ENCODE data around the gene SORCS2.

Gene SORCS2

DNA sequence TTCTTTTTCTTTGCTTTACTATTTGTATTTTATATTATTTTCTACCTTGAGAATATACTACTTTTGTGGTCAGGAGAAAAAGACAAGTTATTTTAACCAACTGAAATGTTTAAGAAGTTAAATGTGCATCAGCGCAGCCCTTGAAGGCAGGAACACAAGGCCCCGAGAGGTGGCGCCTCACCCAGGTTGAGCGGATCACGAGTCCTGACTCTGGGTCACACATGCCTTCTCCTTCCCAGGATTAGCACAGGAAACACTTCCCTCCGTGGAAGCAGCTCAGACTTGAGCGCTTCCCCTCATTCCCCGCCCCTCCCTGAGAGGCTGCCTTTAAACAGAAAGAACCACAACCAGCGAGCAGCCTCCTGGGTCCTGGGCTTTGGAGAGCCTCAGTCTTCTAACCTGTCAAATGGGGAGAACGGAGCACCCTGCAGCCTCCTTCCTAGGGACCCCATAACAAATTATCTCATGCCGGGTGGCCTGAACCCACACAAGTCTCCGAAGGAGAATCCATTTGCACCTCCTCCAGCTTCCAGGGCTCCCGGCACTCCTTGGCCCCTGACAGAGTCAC is 529.7 kb downstream of the SORCS2 start (continued):
- TF ChIP-seq, protein P1, sequence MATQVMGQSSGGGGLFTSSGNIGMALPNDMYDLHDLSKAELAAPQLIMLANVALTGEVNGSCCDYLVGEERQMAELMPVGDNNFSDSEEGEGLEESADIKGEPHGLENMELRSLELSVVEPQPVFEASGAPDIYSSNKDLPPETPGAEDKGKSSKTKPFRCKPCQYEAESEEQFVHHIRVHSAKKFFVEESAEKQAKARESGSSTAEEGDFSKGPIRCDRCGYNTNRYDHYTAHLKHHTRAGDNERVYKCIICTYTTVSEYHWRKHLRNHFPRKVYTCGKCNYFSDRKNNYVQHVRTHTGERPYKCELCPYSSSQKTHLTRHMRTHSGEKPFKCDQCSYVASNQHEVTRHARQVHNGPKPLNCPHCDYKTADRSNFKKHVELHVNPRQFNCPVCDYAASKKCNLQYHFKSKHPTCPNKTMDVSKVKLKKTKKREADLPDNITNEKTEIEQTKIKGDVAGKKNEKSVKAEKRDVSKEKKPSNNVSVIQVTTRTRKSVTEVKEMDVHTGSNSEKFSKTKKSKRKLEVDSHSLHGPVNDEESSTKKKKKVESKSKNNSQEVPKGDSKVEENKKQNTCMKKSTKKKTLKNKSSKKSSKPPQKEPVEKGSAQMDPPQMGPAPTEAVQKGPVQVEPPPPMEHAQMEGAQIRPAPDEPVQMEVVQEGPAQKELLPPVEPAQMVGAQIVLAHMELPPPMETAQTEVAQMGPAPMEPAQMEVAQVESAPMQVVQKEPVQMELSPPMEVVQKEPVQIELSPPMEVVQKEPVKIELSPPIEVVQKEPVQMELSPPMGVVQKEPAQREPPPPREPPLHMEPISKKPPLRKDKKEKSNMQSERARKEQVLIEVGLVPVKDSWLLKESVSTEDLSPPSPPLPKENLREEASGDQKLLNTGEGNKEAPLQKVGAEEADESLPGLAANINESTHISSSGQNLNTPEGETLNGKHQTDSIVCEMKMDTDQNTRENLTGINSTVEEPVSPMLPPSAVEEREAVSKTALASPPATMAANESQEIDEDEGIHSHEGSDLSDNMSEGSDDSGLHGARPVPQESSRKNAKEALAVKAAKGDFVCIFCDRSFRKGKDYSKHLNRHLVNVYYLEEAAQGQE (tag by site-specific recombination; IDR thresholded peaks at IDR 0.05): no peak

GRCh38 chr4:7722766-7723387 is 530.5 kb downstream of the SORCS2 start:
- CTCF ChIA-PET: interaction anchor here (0.7 kb wide), 1 partner anchor 198 kb away, joined by 4 read pairs; no protein-coding TSS in a partner anchor

DNA sequence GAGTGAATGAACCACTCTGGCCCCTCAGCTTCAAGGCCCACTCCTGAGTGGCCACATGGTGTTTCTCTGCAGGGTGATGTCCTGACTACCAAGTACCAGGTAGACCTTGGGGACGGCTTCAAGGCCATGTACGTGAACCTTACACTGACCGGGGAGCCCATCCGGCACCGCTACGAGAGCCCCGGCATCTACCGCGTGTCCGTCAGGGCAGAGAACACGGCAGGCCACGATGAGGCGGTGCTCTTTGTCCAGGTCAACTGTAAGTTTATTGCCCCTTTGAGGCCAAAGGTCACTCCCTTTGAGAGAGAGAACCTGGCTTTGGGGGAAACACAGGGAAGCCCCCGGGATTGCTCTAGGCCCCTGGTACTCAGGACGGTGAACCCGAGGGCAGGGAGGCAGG is 531.3 kb downstream of the SORCS2 start:
- POLR2A ChIA-PET: no interaction called here
- no peaks in the 10 kb centered on the region for H3K9me3 ChIP-seq (ENCODE audit: control insufficient read depth, insufficient read depth, low read depth, low read length)
- CTCF ChIA-PET: interaction anchor here (0.7 kb wide), 1 partner anchor 79 kb away, joined by 5 read pairs; no protein-coding TSS in a partner anchor
- no peak overlapping the region for H3K27ac ChIP-seq (ENCODE audit: extremely low read depth, low read depth, low read length)
- H3K36me3 ChIP-seq (ENCODE audit: control insufficient read depth in 2 of 2, insufficient read depth in 1 of 2, low read length in 2 of 2): no peaks in the 10 kb centered on the region
- H3K4me1 ChIP-seq (ENCODE audit: control insufficient read depth, insufficient read depth, low read length): no peaks in the 10 kb centered on the region
- H3K4me3 ChIP-seq (ENCODE audit: low read depth, low read length): no peak overlapping the region
- no peak for TF ChIP-seq ZBTB49 (tag by site-specific recombination; IDR thresholded peaks at IDR 0.05; ENCODE audit: low read depth)
- TF ChIP-seq, protein P2, sequence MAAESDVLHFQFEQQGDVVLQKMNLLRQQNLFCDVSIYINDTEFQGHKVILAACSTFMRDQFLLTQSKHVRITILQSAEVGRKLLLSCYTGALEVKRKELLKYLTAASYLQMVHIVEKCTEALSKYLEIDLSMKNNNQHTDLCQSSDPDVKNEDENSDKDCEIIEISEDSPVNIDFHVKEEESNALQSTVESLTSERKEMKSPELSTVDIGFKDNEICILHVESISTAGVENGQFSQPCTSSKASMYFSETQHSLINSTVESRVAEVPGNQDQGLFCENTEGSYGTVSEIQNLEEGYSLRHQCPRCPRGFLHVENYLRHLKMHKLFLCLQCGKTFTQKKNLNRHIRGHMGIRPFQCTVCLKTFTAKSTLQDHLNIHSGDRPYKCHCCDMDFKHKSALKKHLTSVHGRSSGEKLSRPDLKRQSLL (tag by site-specific recombination; IDR thresholded peaks at IDR 0.05): no peak
- TF ChIP-seq PBX3 (CRISPR knock-in tag; IDR thresholded peaks at IDR 0.05): no peak
- TF ChIP-seq ZNF501 (tag by site-specific recombination; IDR thresholded peaks at IDR 0.05): no peak
- TF ChIP-seq, protein P3, sequence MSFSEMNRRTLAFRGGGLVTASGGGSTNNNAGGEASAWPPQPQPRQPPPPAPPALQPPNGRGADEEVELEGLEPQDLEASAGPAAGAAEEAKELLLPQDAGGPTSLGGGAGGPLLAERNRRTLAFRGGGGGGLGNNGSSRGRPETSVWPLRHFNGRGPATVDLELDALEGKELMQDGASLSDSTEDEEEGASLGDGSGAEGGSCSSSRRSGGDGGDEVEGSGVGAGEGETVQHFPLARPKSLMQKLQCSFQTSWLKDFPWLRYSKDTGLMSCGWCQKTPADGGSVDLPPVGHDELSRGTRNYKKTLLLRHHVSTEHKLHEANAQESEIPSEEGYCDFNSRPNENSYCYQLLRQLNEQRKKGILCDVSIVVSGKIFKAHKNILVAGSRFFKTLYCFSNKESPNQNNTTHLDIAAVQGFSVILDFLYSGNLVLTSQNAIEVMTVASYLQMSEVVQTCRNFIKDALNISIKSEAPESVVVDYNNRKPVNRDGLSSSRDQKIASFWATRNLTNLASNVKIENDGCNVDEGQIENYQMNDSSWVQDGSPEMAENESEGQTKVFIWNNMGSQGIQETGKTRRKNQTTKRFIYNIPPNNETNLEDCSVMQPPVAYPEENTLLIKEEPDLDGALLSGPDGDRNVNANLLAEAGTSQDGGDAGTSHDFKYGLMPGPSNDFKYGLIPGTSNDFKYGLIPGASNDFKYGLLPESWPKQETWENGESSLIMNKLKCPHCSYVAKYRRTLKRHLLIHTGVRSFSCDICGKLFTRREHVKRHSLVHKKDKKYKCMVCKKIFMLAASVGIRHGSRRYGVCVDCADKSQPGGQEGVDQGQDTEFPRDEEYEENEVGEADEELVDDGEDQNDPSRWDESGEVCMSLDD (tag by site-specific recombination; IDR thresholded peaks at IDR 0.05): no peak

More at GRCh38 chr4:7722766-7723387, 530.5 kb downstream of the SORCS2 start:
- no peak overlapping the region for H3K4me3 ChIP-seq (ENCODE audit: low read depth, low read length)
- POLR2A ChIA-PET: no interaction called here
- H3K36me3 ChIP-seq (ENCODE audit: control insufficient read depth in 2 of 2, insufficient read depth in 1 of 2, low read length in 2 of 2): no peaks in the 10 kb centered on the region
- H3K27ac ChIP-seq (ENCODE audit: extremely low read depth, low read depth, low read length): no peak overlapping the region
- no peak for TF ChIP-seq ZNF404 (tag by site-specific recombination; IDR thresholded peaks at IDR 0.05)
- no peak for TF ChIP-seq ZNF791 (tag by site-specific recombination; IDR thresholded peaks at IDR 0.05)
- TF ChIP-seq ZNF37A (tag by site-specific recombination; IDR thresholded peaks at IDR 0.05): no peak
- no peak for TF ChIP-seq ZNF214 (tag by site-specific recombination; IDR thresholded peaks at IDR 0.05; ENCODE audit: borderline replicate concordance)
- TF ChIP-seq ZNF132 (tag by site-specific recombination; IDR thresholded peaks at IDR 0.05; ENCODE audit: borderline replicate concordance): no peak
- TF ChIP-seq OVOL3 (tag by site-specific recombination; IDR thresholded peaks at IDR 0.05): no peak
- no peak for TF ChIP-seq GLI4 (tag by site-specific recombination; IDR thresholded peaks at IDR 0.05)
- TF ChIP-seq ZSCAN4 (tag by site-specific recombination; IDR thresholded peaks at IDR 0.05): no peak
- no peak for TF ChIP-seq ZNF792 (tag by site-specific recombination; IDR thresholded peaks at IDR 0.05)
- no peak for TF ChIP-seq ZNF341 (tag by site-specific recombination; IDR thresholded peaks at IDR 0.05; ENCODE audit: low read depth)
- no peak for TF ChIP-seq ZNF529 (tag by site-specific recombination; IDR thresholded peaks at IDR 0.05; ENCODE audit: insufficient replicate concordance)
- no peak for TF ChIP-seq ZNF394 (tag by site-specific recombination; IDR thresholded peaks at IDR 0.05; ENCODE audit: borderline replicate concordance)
- no peak for TF ChIP-seq ZFHX2 (tag by site-specific recombination; conservative IDR thresholded peaks at IDR 0.05)
- TF ChIP-seq PRDM6 (tag by site-specific recombination; IDR thresholded peaks at IDR 0.05): no peak
- TF ChIP-seq ZBTB7A (tag by site-specific recombination; IDR thresholded peaks at IDR 0.05; ENCODE audit: low read depth): no peak
- TF ChIP-seq ZNF837 (tag by site-specific recombination; IDR thresholded peaks at IDR 0.05): no peak
- TF ChIP-seq ZNF544 (tag by site-specific recombination; IDR thresholded peaks at IDR 0.05): no peak
- TF ChIP-seq ZNF202 (tag by site-specific recombination; IDR thresholded peaks at IDR 0.05; ENCODE audit: borderline replicate concordance): no peak
- no peaks in the 10 kb centered on the region for H3K4me1 ChIP-seq (ENCODE audit: control insufficient read depth, insufficient read depth, low read length)
- H3K9me3 ChIP-seq (ENCODE audit: control insufficient read depth, insufficient read depth, low read depth, low read length): no peaks in the 10 kb centered on the region

All from HEK293 (cell line).